H1 (cell line): ENCODE data around the gene ADRM1. TPM values are rescaled to one million over a fixed set of nuclear protein-coding genes. Genes with fewer than 3 reads are reported as not detected.

ENCODE experiments used
- CTCF ChIA-PET: fragments of 300-600 bp; sonication (Branson Sonifier 250); formaldehyde crosslinking; loops from one replicate; lab custom pipeline; 2021; ENCODE audit not compliant: partially characterized antibody; lab: Charles Lee
- POLR2A ChIA-PET: fragments of 300-600 bp; sonication (Branson Sonifier 250); formaldehyde crosslinking; loops from one replicate; lab custom pipeline; 2021; ENCODE audit warnings: inconsistent platforms; ENCODE audit not compliant: partially characterized antibody; lab: Charles Lee
- DNase-seq, 2 experiments: peaks; one replicate each; pipeline versions ENCODE4 v3.0.0 to v3.0.0-alpha.2; 2010 to 2022; ENCODE audit warnings: low spot score in 2 of 2, low read depth in 1 of 2, mixed read lengths in 1 of 2
- FAIRE-seq: peaks from 2 replicates; lab custom pipeline; 2011; peaks lifted over from hg19 to GRCh38; lab: Jason Lieb, UNC
- H2AFZ ChIP-seq: 2 replicates; pipeline ENCODE4 v1.8.1; 2012; ENCODE audit warnings: low read length, inconsistent platforms
- H2AK5ac ChIP-seq: 2 replicates; pipeline ENCODE4 v1.6.1; 2013; ENCODE audit warnings: low read depth, low read length
- H2BK120ac ChIP-seq: replicated peaks from 2 replicates; pipeline ENCODE3; 2013; ENCODE audit warnings: low read depth, low read length, inconsistent platforms
- H2BK12ac ChIP-seq: 2 replicates; pipeline ENCODE4 v1.6.1; 2013; ENCODE audit warnings: low read depth, low read length
- H2BK15ac ChIP-seq: 2 replicates; pipeline ENCODE4 v1.6.1; 2013; ENCODE audit warnings: low read length
- H2BK20ac ChIP-seq: 2 replicates; pipeline ENCODE4 v1.6.1; 2013; ENCODE audit warnings: low read length
- H2BK5ac ChIP-seq: 2 replicates; pipeline ENCODE4 v1.6.1; 2013; ENCODE audit warnings: low read depth, low read length
- H3K14ac ChIP-seq: 2 replicates; pipeline ENCODE4 v1.6.1; 2013; ENCODE audit warnings: inconsistent platforms; ENCODE audit not compliant: insufficient read length
- H3K18ac ChIP-seq: 2 replicates; pipeline ENCODE4 v1.6.1; 2013; ENCODE audit warnings: low read length; ENCODE audit errors: extremely low read depth
- H3K23ac ChIP-seq: 2 replicates; pipeline ENCODE4 v1.6.1; 2013; ENCODE audit warnings: inconsistent platforms; ENCODE audit not compliant: insufficient read length
- H3K23me2 ChIP-seq: 2 replicates; pipeline ENCODE4 v1.6.1; 2013; ENCODE audit warnings: low read depth, low read length
- H3K27ac ChIP-seq: 2 replicates; pipeline ENCODE4 v1.6.1; 2011; ENCODE audit warnings: low read depth, low read length, inconsistent platforms
- H3K27me3 ChIP-seq, 4 experiments: replicated peaks in 1 of 4; 1 replicate in 1 of 4; 2 replicates in 3 of 4; pipeline versions ENCODE4 v1.6.1 to v1.8.1; 2011 to 2013; ENCODE audit warnings: low read length in 3 of 4, mild to moderate bottlenecking in 3 of 4, inconsistent platforms in 2 of 4, mixed read lengths in 2 of 4, moderate library complexity in 1 of 4; ENCODE audit not compliant: control insufficient read depth in 3 of 4, insufficient read depth in 3 of 4; ENCODE audit errors: extremely low read depth in 1 of 4
- H3K36me3 ChIP-seq, 4 experiments: 2 replicates each; pipeline versions ENCODE4 v1.6.1 to v1.8.1; 2011 to 2013; ENCODE audit warnings: mild to moderate bottlenecking in 4 of 4, low read length in 3 of 4, moderate library complexity in 2 of 4, control low read depth in 1 of 4, inconsistent platforms in 1 of 4; ENCODE audit not compliant: insufficient read depth in 4 of 4, control insufficient read depth in 2 of 4
- H3K4ac ChIP-seq: replicated peaks from 2 replicates; pipeline ENCODE3; 2013; ENCODE audit warnings: low read length, low read depth, mixed read lengths, inconsistent platforms; ENCODE audit not compliant: insufficient read length
- H3K4me1 ChIP-seq, 4 experiments: replicated peaks in 1 of 4; 1 replicate in 1 of 4; 2 replicates in 3 of 4; pipeline versions ENCODE4 v1.6.1 to v1.8.1; 2011 to 2013; ENCODE audit warnings: low read length in 3 of 4, inconsistent platforms in 2 of 4, mixed read lengths in 1 of 4; ENCODE audit not compliant: insufficient read depth in 4 of 4, control insufficient read depth in 3 of 4
- H3K4me2 ChIP-seq, 2 experiments: 2 replicates each; pipeline versions ENCODE4 v1.6.1 to v1.8.1; 2011 to 2013; ENCODE audit warnings: low read depth in 2 of 2, low read length in 2 of 2, control low read depth in 1 of 2, inconsistent platforms in 1 of 2, mild to moderate bottlenecking in 1 of 2; ENCODE audit not compliant: insufficient read depth in 1 of 2
- H3K4me3 ChIP-seq, 4 experiments: fragments of 200-600, 300-600 bp in 1 of 4; sonication (generic), shearing (Covaris generic), sonication (Bioruptor Twin) in 1 of 4; 2 replicates each; pipeline versions ENCODE4 v1.5.1 to v1.8.1; 2011 to 2016; ENCODE audit warnings: low read length in 4 of 4, low read depth in 3 of 4, control low read depth in 2 of 4, inconsistent platforms in 2 of 4, mild to moderate bottlenecking in 2 of 4, mixed read lengths in 1 of 4, moderate library complexity in 1 of 4; ENCODE audit not compliant: insufficient read depth in 2 of 4; ENCODE audit errors: extremely low read depth in 1 of 4
- H3K56ac ChIP-seq: replicated peaks from 2 replicates; pipeline ENCODE3; 2013; ENCODE audit warnings: low read depth, mild to moderate bottlenecking, mixed read lengths, low read length, inconsistent platforms; ENCODE audit not compliant: insufficient read length
- H3K79me1 ChIP-seq: 2 replicates; pipeline ENCODE4 v1.6.1; 2013; ENCODE audit warnings: low read depth, low read length, control low read depth
- H3K79me2 ChIP-seq, 2 experiments: 2 replicates each; pipeline versions ENCODE4 v1.6.1 to v1.8.1; 2012 to 2013; ENCODE audit warnings: low read length in 2 of 2, mild to moderate bottlenecking in 2 of 2, inconsistent platforms in 1 of 2; ENCODE audit not compliant: insufficient read depth in 2 of 2, control insufficient read depth in 1 of 2
- H3K9ac ChIP-seq, 4 experiments: replicated peaks in 1 of 4; 1 replicate in 1 of 4; 2 replicates in 3 of 4; pipeline versions ENCODE4 v1.6.1 to v1.8.1; 2011 to 2013; ENCODE audit warnings: low read depth in 3 of 4, low read length in 3 of 4, control low read depth in 2 of 4, mild to moderate bottlenecking in 2 of 4, moderate library complexity in 2 of 4, inconsistent platforms in 1 of 4; ENCODE audit errors: extremely low read depth in 1 of 4
- H3K9me3 ChIP-seq, 2 experiments: 2 replicates each; pipeline versions ENCODE4 v1.6.1 to v1.8.1; 2012 to 2013; ENCODE audit warnings: mild to moderate bottlenecking in 2 of 2, moderate library complexity in 2 of 2, control low read depth in 1 of 2, inconsistent platforms in 1 of 2, low read depth in 1 of 2, low read length in 1 of 2, mixed read lengths in 1 of 2; ENCODE audit not compliant: insufficient read depth in 2 of 2
- H4K20me1 ChIP-seq, 2 experiments: replicated peaks in 1 of 2; 2 replicates each; pipeline versions ENCODE3 to v1.8.1; 2011 to 2013; ENCODE audit warnings: inconsistent platforms in 2 of 2, low read length in 2 of 2, mild to moderate bottlenecking in 1 of 2; ENCODE audit not compliant: insufficient read depth in 2 of 2, control insufficient read depth in 1 of 2
- H4K5ac ChIP-seq: 2 replicates; pipeline ENCODE4 v1.6.1; 2013; ENCODE audit warnings: low read length, low read depth, mixed read lengths, inconsistent platforms; ENCODE audit not compliant: insufficient read length
- H4K8ac ChIP-seq: 2 replicates; pipeline ENCODE4 v1.8.0; 2013; ENCODE audit warnings: mild to moderate bottlenecking, moderate library complexity, low read length, inconsistent platforms; ENCODE audit not compliant: insufficient read depth; ENCODE audit errors: extremely low read depth
- H4K91ac ChIP-seq: replicated peaks from 2 replicates; pipeline ENCODE3; 2013; ENCODE audit warnings: low read length, mixed read lengths, inconsistent platforms; ENCODE audit not compliant: insufficient read length
- SIN3A ChIP-seq, 2 experiments: IDR thresholded peaks in 1 of 2; conservative IDR thresholded peaks in 1 of 2; 2 replicates each; pipeline ENCODE4 v1.6.1; 2011 to 2012; ENCODE audit warnings: low read length in 2 of 2, improper control_type of control experiment in 1 of 2, low read depth in 1 of 2, mild to moderate bottlenecking in 1 of 2
- WGBS, 2 experiments: shearing (Covaris generic) in 1 of 2; methylation state at CpG; one replicate each; pipeline versions ENCODE4 v1.1.6 to v1.1.7; 2013 to 2015; ENCODE audit warnings: low lambda C conversion rate in 2 of 2, mixed read lengths in 2 of 2, inconsistent platforms in 1 of 2, low coverage in 1 of 2, missing lambda C conversion rate in 1 of 2; ENCODE audit not compliant: insufficient replicate concordance in 2 of 2, insufficient coverage in 1 of 2, insufficient read length in 1 of 2; ENCODE audit errors: extremely low coverage in 1 of 2, missing lambda C conversion rate in 1 of 2; 5-methylcytosine and 5-hydroxymethylcytosine counted together
- polyA plus RNA-seq, 7 experiments: library from polyadenylated mRNA; depleted of rRNA in 3 of 7; stranded (reverse) in 5 of 7; unstranded in 2 of 7; fragments of >200 nt in 5 of 7; fragments of 200-250 nt in 2 of 7; gene quantifications; 1 replicate in 5 of 7; 2 replicates in 1 of 7; 4 replicates in 1 of 7; pipeline versions ENCODE4 v1.2.1 to v1.2.3, GENCODE V29; 2011 to 2013; ENCODE audit warnings: missing spikeins in 2 of 7, mixed read lengths in 2 of 7
- total RNA-seq: library from RNA; stranded (reverse); fragmentation: NEBNext Ultra II Directional; extraction: Animal tissue kit (Norgen Biotek cat#: 25700); gene quantifications from 2 replicates; pipeline ENCODE4 v1.2.1, GENCODE V29; 2021

Gene ADRM1
- total and polyA plus RNA-seq, 2 of the 8 experiments (the other 6 are each of a cell fraction or from before 2014, with no cell fraction given), result 126 to 214 TPM

DNA sequence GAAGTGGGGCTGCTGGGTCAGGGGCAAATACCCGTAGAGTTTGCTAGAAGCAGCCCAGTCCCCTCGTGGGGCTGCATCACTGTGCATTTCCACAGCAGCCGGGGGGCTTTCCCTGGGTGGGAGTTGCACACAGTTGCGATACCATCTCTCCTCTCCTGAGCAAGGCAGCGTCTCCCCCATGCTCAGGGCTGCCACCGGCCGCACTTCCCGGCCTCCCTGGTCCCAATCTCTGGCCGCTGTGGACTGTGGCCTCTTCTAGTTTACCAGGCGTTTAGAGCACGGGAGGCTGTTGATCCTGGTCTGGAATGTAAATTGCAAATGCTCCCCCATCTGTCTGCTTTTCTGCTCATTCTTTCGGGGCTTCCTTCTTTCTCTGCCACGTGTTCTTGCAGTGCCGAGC lies 33.4 kb upstream of the ADRM1 start:
- H2BK20ac ChIP-seq, result no peak overlapping the region
- no peak overlapping the region for H3K18ac ChIP-seq
- no peak overlapping the region for H3K14ac ChIP-seq
- H2BK15ac ChIP-seq, result no peak overlapping the region
- no peak overlapping the region for H2BK120ac ChIP-seq
- POLR2A ChIA-PET, result interaction anchor here (0.8 kb wide), 1 partner anchor 203 kb away, joined by 3 read pairs; no protein-coding TSS in a partner anchor
- no peaks in the 10 kb centered on the region for H3K4me1 ChIP-seq
- H4K8ac ChIP-seq, result no peak overlapping the region
- FAIRE-seq, result no peak
- TF ChIP-seq SIN3A (conservative IDR thresholded peaks at IDR 0.05 in 1 of 2, IDR thresholded peaks at IDR 0.05 in 1 of 2; ENCODE audit: low read depth in 1 of 2, low read length in 2 of 2), result no peak
- no peaks in the 10 kb centered on the region for H3K23me2 ChIP-seq
- peak overlapping the region; percentile 52; the same call in 1 of the 2 replicates for H2BK5ac ChIP-seq
- H2AFZ ChIP-seq, result no peak overlapping the region
- no peak overlapping the region for H3K4me3 ChIP-seq
- CTCF ChIA-PET, result interaction anchor here (1.4 kb wide), 1 partner anchor 136 kb away, joined by 3 read pairs; no protein-coding TSS in a partner anchor
- peaks cover 5 to 20% (median 14%) of the 10 kb centered on the region in 4 experiments; a peak in 7 of 8 replicates for H3K36me3 ChIP-seq
- no peak overlapping the region for H4K5ac ChIP-seq
- H3K79me1 ChIP-seq, result peaks cover 6% of the 10 kb centered on the region
- no peak overlapping the region for H3K4me2 ChIP-seq
- DNase-seq, result no peak
- no peaks in the 10 kb centered on the region for H3K79me2 ChIP-seq
- no peak overlapping the region for H2BK12ac ChIP-seq
- H3K27me3 ChIP-seq, result no peaks in the 10 kb centered on the region
- H3K9ac ChIP-seq, result no peak overlapping the region
- H3K4ac ChIP-seq, result no peak overlapping the region
- no peak overlapping the region for H2AK5ac ChIP-seq
- peaks cover 9% of the 10 kb centered on the region in 2 experiments for H4K20me1 ChIP-seq
- H3K56ac ChIP-seq, result no peak overlapping the region
- H4K91ac ChIP-seq, result no peak overlapping the region
- no peak overlapping the region for H3K27ac ChIP-seq
- WGBS, 2 experiments, result 87% methylated on average over 14 of the region's 14 CpGs; no CpG with 5 or more reads in 1 of the 2 experiments
- H3K23ac ChIP-seq, result no peak overlapping the region
- H3K9me3 ChIP-seq, result peaks cover 0 to 2% of the 10 kb centered on the region in 2 experiments; a peak in 2 of 4 replicates
